Nucleus accumbens (tissue), 56 donors: ENCODE results near the gene CDC27.
"Not testable (repeated sequence)": the region's sequence is repeated elsewhere in the genome, so short reads cannot be mapped to it uniquely, and the experiment has no call there.

ENCODE experiments used
- DNase-seq, 56 donors: peaks; one replicate each; lab custom pipeline; 2025; lab: John Stamatoyannopoulos, UW

CDC27 gene

DNA sequence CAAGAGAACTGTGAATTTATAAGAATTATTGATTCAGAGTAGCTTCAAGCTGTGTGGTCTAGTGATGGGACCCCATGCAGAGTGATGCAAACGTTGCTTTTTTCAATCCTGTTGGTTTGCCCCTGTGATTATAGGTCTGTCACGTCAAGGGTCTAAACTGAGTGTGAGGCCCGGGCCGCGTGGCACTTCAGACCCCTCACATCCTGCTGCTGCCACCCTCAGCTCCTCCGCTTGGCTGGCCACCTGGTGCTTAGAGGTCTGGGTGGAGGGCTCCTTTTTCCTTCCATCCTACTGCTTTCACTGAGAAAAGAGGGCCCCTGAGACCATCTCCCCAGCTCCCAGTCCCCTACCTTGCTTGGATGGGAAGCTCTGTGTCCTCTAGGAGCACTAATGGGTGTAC is 32.1 kb upstream of the CDC27 start:
- no peak for DNase-seq

DNA sequence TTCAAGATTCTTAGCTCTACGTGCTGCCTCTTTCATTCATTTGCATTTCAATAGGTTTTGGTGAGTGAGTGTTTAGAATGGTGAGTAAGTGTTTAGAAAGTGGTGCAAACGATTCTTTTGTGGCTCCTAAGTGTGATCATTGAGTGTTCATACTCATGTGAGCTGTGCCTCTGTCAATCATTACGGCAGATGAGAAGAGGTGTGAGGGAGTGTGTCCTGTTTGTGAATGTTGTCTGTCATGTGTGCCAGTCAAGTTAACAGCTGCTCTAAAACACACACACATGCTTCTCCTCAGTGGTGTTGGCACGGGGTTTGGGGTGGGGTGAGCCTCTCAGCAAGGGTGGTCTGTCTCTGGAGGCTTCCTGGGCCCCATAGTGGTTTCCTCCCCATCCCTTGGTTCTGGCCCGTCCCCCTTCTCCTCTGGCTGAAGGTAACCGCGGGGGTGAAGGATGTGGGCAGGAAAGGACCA is 31.5 kb upstream of the CDC27 start:
- no peak for DNase-seq

DNA sequence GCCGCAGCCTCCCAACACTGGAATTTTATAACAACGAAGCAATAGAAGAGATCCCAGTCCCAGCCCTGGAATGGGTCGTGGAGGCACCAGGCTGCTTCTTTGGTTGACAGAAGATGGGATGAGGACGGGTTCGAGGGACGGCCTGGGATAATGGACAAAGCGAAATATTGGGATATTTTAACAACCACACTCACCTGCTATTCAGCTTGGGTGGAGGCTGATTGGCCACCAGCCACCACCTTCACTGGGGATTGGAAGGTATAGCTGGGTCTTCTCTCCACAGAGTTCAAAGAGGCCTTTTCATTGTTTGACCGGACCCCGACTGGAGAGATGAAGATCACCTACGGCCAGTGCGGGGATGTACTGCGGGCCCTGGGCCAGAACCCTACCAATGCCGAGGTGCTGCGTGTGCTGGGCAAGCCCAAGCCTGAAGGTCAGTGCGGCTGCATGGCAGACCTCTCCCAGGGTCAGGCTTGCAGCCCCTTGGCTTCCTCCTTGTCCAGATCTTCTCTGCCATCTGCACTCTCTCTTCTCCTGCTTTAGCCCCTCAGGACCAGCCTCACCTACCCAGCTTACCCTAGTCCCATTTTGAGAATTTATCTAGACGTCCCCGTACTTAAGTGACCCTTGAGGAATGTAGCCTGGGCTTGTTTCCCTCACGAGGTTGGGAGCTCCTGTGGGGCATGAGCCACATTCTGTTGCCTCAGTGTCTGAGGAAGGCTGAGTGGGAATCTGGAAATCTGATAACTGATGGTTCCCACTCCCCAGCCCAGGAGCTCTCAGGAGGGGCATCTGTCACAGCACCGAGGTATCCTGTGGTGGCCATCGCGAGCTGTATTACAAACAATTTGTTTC is 30.8 kb upstream of the CDC27 start:
- DNase-seq, result no peak

DNA sequence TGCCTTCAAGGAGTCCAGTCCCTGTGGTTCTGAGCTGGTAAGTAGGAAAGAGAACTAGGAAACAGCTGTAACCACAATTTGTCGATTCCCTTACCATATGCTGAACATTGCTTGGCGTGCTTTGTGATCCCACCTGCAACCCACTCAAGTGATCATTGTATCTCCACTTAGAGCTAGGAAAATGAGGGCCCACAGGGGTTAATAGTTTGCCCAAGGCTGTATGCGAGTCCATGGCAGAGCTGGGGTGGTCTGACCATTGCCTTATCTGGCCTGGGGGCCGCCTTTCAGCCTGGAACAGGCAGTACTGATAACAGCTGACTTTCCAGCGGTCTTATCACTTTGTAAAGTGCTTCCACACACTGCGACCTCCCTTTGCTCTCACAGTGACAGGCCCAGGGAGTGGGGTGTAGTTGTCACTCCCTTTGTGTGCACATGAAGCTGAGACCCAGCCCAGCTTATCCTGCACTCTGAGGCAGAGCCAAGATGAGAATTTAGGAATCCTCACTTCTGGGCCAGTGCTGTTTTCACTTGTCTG is 29.9 kb upstream of the CDC27 start:
- DNase-seq, result no peak

DNA sequence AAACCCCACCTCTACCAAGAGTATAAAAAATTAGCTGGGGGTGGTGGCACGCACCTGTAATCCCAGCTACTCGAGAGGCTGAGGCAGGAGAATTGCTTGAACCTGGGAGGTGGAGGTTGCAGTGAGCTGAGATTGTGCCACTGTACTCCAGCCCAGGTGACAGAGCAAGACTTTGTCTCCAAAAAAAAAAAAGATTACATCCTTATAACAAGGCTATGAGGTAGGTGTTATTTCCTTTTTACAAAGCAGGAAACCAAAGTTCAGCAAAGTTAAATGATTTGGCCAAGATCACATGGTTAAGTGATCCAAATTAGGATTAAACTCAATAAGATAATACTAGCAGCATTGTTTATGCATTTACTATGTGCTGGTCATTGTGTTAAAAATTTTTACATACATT is 28.2 kb upstream of the CDC27 start:
- DNase-seq, result not testable (repeated sequence)

DNA sequence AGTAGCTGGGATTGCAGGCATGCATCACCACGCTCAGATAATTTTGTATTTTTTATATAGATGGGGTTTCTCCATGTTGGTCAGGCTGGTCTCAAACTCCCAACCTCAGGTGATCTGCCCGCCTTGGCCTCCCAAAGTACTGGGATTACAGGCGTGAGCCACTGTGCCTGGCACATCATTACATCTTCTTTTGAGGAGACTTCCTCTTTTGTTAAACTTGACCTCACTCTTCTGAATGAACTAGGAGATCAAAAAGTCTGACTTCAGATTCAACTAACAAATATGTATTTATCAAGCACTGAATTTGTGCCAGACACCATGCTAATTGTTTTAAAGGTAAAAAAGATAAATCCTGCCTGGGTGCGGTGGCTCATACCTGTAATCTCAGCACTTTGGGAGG is 27.7 kb upstream of the CDC27 start:
- DNase-seq, result not testable (repeated sequence)

DNA sequence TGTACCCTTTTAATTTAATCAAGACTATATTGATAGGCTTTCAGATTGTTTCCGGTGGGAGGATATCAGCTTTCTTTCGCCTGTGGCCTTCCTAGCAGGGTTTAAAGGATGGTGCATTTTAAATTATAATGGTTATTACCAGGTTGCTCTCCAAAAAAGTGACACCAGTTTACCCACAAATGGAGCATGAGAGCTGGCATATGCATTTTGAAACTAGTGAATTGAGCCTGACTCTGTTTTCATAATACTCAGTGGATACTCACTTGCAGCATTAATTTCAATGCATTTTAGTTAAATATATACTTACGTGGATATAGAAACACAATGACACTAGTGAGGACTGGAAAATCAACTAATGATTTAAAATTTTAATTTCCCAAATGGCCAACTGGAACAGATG is 25.8 kb upstream of the CDC27 start:
- DNase-seq, result no peak

DNA sequence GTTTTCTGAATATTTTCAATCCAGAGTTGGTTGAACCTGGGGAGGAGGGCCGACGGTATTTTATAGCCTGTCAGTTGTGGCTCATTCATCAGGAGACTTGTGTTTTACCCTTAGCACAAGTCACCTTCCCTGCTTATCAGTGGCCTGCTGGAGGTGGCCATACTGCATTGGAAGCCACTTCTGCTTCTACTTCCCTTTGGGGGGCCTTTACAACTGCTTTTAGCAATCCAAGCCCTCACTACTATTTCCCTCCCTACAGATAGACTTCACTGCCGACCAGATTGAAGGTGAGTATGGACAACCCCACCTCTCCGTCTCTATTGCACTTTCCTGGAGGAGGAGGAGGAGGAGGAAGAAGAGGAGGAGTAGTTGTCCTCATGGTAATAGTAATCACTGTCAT is 24.4 kb upstream of the CDC27 start:
- no peak for DNase-seq

DNA sequence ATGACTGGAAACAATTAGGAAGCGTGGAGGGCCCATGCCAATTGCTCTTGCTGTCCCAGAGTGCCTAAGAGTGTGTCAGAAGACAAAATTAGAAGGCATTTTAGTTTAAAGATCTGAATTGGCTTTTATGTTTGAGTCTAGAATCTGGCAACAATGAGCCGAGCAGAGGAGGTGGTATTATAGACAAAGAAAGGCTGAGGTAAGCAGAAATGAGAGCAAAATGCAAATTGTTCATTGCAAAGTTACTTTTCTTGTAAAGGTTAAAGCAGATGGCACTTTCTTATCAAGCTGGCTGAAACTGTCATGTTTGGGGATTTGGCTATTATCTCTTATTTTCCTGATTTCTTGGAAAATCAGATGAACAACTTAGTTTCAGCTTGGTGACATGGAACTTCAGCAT is 23.4 kb upstream of the CDC27 start:
- DNase-seq, result no peak

DNA sequence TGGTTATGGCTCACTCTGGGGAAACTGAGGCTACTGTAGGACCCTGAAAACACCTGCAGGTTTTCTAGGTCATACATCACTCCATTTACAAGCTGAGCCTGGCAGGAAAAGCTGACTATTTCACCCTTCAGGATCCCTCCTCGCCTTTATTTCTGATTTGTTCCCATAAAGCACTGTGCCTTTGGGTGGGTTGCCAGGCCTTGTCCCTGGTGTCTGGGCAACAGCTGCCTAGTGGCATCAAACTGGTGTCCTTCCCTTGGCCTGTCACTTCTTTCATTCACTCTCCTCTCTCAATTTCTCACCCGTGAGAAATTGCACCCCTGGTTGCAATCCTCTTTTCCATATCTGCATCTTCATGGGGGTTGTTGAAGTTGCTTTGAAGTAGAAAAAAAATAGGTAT is 21.7 kb upstream of the CDC27 start:
- DNase-seq, result no peak

DNA sequence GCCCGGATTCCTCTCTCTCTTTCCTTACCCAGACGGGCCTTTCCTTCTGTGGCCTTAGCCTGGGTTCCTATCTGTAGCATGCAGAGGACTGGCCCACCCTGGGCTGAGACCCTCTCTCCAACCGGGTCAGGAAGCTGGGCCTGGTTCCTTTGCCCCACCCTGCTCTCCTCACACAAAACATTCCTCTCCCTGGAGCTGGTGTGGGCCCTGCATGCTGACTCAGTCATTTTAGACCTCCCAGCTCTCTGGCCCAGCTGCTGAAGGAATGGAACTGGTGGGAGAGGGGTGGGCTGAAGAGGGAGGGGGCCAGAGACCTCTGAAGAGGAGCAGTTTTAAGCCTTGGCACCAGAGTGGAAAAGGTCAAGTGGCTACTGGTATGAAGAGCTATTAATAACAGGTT is 21.0 kb upstream of the CDC27 start:
- DNase-seq, result no peak

DNA sequence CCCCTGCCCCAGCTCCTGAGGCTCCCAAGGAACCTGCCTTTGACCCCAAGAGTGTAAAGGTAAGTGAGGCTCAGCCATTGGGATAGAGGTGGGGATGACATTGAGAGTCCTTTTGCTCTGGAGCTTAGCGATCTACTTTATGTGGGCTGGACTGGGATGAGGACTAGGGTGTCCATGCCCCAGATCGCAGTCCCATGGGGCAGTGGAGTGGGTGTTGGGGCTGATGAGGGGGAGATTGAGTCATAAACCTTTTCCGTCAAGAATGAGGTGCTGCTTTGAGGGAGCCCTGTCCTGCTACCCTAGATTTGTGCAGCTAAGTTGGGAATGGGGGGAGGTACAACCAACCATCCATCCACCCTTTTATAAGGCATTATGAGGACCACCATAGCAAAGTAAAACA is 20.4 kb upstream of the CDC27 start:
- no peak for DNase-seq

DNA sequence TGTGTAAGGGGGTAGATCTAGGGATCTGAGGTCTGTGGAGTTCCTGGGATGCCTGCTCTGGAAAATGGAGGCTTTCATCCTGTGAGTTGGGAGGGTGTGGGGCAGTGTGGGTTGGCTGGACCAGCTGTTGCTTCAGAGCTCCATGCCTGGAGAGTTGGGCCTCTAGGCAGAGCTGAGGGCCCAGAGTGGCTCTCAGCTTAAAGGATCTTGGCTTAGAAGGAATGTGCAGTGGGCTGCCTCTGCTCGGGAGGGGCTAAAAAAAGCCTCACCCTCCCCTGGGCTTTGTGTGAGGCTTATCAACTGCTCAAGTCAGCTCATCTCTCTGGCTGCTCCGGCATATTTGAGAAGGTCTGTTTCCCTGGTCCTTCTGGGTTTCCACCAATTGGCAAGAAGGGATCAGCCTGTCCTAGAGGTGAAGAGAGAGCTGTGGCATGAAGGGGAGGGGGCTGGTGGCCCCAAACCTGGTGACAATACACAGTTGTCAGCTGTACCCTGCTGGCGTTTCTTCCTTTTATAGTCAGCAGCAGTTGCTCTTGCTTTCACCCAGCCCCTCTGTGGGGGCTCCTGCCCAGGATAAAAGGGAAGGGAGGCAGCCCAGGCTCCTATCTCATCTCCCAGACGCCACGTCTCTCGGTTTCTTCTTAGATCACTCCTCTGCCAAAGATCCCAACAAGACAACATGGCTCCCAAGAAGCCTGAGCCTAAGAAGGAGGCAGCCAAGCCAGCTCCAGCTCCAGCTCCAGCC is 19.8 kb upstream of the CDC27 start, which contains the start of gene MYL4:
Gene MYL4, plus strand, starts transcription at position 605 of the 745 bp plus-strand sequence. Its CDS starts 75 bp downstream, at position 680.
- no peak for DNase-seq

DNA sequence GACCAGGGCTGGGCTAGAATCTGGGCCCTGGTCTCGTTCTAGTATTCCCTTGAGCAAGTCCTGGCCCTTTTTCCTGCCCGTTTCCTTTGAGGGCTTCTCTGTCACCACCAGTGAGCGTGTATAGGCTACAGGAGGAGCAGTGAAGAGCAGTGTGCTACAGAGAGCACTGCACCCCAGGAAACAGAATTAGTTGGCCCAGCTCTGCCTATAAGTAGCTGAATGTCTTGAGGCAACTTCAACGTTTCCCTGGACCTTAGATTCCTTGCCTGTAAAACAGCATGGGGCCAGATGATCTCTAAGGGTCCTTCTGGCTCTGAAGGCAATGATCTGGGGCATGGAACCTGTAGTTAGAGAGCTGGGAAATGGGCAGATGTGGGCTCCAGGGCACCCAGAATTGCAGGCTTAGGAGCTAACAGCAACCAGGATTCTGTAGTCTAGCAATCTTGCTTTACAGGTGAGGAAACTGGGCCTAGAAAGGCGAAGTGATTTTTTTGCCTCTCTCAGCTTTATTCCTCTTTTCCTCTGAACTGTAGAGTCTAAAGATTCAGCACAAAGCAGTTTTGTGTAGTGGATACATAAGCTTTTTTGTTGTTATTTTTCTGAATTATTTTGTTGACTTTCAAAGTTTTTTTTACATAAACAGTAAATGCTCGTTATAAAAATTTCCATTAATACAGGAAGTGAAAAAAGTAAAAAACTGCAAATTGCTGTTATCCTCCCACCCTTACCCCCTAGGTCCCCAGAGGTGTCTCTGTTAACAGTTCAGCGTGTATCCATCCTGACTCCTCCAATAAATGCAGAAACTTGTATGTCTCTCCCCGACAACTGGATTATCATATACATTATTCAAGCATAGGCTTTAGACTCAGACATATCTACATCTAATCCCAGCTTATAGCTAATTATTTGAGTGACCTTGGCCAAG is 18.3 kb upstream of the CDC27 start:
- no peak for DNase-seq

DNA sequence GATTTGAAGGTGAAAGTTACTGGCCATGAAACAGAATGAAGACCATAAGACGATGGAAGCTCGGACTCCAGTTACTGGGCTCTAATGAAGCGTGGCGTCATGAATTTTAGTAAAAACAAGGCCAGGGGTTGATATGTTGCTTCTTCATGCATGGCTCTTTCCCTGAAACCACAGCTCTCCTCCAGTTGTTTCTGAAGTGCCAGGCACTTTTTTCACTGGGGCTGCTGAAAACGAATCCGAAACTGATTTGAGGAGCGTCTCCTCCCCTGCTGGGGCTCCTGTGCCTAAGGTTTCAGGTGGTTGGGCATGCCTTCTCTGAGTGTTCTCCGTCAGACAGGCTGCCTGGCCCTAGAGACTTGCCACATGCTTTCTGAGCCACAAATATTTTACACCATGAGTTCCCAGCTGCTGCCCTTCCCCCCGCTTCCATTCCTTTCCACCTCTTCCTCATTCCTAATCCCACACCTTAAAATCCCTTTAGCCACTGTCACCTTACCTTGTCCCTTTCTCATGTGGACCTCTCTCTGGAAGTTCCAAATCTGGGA is 16.4 kb upstream of the CDC27 start:
- DNase-seq, result peak in 2 of 56 donors; percentile 1 to 6

DNA sequence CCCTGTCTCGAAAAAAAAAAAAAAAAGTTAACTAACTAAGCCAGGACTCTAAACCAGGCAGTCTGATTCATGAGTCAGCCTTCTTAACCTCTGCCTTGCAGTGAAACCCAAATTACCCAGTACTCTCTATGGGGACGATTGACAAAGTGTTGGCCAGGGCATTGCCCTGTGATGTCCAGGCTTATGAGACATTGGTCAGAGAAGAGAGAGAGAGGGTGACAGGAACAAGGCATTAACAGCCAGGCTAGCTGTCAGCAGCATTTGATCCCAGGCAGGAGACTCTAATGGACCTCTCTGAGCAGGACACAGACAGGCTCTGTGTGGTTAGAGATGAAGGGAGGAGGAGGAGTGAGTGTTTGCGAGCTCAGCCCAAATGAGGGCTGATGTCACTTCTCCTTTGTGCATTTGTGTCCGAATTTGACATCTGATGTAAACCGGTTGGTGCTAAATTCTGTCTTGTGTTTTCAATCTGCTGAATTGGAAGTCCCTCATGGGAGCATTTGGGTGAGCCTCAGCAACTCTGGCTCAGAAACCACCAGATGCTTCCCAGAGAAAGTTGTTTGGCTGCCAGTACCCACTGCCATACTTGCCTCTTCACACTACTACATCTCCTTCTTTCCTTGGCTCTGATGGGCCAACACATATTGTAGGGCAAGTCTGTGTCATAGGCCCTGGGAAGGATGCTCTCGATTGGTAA is 15.8 kb upstream of the CDC27 start:
- peak in 24 of 56 donors; percentile 3 to 54 (median 24) for DNase-seq

DNA sequence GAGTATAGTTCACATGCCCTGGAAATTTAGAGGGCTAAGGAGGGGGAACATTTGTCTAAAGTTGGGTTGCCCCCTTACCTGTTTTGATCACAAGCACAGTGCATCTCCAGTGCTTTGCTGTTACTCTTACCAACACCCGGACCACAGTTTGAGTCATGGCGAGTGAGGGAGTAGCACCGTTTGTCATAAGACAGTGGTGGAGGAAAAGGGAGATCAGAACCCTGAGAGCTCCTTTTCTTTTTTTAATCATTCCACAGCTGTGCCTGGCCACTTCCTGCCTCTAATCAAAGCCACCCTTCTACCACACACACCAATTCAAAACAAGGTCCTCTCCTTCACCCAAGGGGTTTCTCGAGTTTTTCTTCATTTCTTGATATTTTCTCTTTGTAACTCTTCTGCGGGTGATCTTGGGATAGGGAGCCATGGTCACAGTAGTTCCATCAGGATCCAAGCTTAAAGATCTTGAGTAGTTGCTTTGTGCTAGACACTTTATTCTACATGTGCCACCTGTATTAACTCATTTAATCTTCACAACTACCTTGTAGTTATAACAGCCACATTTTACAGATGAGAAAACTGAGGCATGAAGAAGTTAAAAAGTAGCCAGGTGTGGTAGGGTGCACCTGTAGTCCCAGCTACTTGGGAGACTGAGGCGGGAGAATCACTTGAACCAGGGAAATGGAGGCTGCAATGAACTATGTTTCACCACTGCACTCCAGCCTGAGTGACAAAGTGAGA is 15.1 kb upstream of the CDC27 start:
- no peak for DNase-seq

DNA sequence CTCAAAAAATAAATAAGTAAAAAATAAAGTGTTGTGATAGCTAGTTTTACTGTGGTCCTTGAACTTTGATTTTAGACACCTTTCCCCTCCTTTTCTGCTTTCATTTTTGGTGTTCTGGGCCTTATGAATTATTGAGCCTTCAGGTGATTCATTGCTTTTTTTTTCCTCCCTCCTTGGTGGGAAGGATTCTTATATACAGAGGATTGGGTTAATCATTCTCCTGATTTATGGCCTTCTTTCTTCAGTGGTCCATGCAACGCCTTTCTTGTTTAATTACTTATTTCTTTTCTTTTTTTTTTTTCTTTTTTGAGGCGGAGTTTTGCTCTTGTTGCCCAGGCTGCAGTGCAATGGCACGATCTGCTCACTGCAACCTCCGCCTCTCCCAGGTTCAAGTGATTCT is 12.1 kb upstream of the CDC27 start:
- no peak for DNase-seq

DNA sequence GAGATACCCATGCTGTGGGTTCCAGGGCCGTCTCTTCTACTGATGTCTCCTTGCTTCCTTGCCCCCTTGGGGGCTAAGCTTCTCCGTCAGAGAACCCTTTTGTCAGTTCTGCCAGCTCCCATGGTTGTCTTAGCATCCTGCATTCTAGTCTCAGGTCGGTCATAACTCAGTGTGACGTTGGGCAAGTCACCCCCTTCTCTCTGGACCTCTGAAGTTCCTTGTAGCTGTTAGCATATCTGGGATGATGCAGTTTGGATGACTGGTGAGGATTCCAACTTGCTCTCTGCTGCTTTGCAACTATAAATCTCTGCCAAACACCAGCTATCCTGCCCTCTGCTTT is 11.2 kb upstream of the CDC27 start:
- no peak for DNase-seq
